Astrocyte of the spinal cord (primary cell): ENCODE data around the gene RABEP1.

Experiments
- DNase-seq: peaks from one replicate; pipeline ENCODE4 v3.0.0; 2011; ENCODE audit warnings: low read depth, low spot score
- H3K4me3 ChIP-seq: 2 replicates; pipeline ENCODE4 v1.5.1; 2011; ENCODE audit warnings: low read depth, mild to moderate bottlenecking, low read length, moderate library complexity
- CTCF ChIP-seq: IDR thresholded peaks from 2 replicates; pipeline ENCODE4 v1.5.1; 2012; ENCODE audit warnings: low read depth, mild to moderate bottlenecking, low read length, inconsistent platforms
- in situ Hi-C: cut with HindIII; loops from 2 replicates; pipeline ENCODE4 v1.10.0; 2017; ENCODE audit warnings: low sequenced_read_pairs

Gene RABEP1

DNA sequence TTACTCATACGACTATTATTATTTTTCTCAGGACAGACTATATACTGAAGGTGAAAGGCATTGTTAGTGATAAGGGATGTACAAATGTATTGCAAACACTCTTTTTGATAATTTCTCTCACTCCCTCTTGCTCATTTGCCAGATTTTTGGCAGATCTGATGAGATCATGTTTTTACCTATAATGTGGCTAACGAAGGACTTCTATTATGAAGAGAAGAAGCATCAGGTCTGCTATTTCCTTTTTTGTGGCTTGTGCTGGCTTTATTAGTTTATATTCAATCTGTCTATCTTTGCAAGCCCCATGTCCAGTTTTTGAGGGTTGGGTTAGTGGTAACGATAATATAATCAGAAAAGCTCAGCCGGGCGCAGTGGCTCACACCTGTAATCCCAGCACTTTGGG, 25.0 kb upstream of the RABEP1 start:
- in situ Hi-C loops = no loop called here
- no peak overlapping the region for H3K4me3 ChIP-seq
- TF ChIP-seq CTCF = no peak
- DNase-seq = no peak

DNA sequence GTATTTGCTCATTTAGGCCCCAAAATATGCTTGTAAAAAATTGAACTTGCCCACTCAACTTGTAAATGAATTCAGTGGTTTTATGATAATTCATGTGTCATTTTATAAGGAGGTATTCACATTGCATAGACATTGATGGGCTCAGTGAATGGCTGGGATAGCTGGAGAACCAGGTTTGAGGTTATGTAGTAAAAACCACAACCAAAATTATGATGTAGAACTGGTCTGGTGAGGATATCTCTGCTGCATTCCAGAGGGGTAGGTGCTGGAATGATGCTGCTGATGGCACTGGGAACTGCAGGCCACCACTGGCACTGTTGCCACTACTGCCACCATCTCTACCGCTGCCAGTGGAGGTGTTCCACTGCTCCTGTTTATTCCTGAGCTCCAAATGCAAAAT, 21.5 kb upstream of the RABEP1 start:
- no peak for DNase-seq
- H3K4me3 ChIP-seq = no peak overlapping the region
- in situ Hi-C loops = no loop called here
- TF ChIP-seq CTCF = no peak

DNA sequence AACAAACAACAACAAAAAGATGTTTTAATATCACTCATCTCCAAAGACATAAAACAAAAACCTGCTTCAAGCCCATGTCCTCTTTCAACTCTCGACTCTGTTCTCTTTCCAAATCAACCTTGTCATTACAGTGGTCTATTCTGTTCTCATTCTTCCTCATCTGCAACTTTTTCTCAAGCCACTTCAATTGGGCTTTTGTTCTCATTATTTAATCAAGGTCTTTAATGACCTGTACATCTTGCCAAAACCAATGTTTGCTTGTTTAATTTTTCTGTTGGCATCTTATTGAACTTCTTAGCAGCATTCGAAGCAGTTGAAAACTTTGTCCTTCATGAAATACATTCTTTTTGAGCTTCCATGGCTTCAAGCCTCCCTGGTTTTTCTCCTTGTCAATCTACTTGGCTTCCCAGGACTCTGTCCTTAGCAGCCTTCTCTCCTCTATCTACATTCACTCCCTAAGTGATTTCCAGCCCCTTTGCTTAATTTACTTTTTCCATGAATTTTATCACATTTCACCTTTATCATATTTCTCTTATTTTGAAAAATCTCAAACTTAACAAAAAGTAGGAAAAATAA, 19.6 kb upstream of the RABEP1 start:
- no peak for DNase-seq
- H3K4me3 ChIP-seq = no peak overlapping the region
- in situ Hi-C loops = no loop called here
- no peak for TF ChIP-seq CTCF

- no peak for TF ChIP-seq CTCF
- in situ Hi-C loops = no loop called here
- no peak for DNase-seq
- H3K4me3 ChIP-seq = no peak overlapping the region
Measured at GRCh38 chr17:5263441-5263840, 18.6 kb upstream of the RABEP1 start.

DNA sequence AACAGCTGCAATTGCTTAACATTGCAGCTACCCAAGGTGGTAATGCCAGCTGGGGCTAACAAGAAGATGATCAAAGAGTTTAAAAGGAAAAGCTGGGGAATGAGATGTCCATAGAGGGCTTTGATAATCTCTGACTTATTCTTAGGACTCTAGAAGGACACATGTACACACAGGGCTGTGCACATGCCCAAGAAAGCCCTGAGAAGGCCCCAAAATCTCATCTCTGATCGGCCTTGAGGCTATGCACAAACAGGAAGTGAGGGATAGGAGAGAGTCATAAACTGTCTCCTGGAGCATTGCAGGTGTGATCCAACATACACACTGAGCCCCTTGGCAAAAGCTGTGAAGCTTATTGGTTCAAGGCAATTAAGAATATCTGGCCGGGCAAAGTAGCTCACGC, 17.2 kb upstream of the RABEP1 start:
- DNase-seq = no peak
- TF ChIP-seq CTCF = no peak
- no peak overlapping the region for H3K4me3 ChIP-seq
- in situ Hi-C loops = no loop called here

DNA sequence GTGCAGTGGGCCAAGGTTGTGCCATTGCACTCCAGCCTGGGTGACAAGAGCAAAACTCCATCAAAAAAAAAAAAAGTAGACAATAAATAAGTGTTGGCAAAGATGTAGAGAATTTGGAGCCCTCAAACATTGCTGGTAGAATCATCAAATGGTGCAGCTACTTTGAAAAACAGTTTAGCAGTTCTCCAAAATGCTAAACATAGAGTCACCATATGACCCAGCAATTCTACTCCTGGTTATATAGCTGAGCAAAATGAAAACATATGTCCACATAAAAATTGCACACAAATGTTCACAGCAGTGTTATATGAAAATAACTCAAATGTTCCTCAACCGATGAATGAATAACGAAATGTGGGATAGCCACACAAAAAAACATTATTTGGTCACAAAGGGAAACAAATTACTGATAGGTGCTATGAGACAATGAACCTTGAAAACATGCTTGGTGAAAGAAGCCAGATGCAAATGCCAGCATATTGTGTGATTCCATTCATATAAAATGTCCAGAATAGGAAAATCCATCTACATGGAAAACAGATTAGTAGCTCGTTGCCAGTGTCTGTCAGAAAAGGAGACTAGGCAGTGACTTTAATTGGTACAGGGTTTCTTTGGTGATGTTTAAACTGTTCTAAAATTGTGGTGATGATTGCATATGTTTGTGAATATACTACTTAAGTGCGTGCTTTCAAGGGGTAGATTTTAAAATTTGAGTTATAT, 12.7 kb upstream of the RABEP1 start:
- in situ Hi-C loops = no loop called here
- no peak for DNase-seq
- no peak for TF ChIP-seq CTCF
- H3K4me3 ChIP-seq = no peak overlapping the region
